Left forelimb (tissue), 1 donor: ENCODE data around the gene ARMH4.

Experiments
- DNase-seq: peaks from one replicate; pipeline ENCODE4 v3.0.0-alpha.2; 2018; ENCODE audit warnings: low spot score

Gene ARMH4

DNA sequence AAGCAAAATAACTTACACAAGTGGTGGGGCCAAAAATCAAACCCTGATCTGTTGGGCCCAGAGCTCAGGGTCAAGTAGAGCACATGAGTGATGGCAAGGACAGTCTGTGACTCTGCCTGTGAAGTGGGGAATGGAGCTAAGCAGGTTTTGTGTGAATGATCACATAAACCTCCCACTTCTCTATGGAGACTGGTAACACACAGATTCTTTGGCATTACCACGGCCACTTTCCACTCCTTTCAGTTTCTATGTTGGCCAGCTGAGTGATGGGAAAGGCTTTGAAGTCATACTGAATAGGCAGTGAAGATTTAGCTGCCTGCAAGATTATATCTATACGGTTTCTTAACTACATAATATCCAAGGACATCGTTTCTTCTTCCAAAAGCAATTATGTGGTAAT lies 97.9 kb downstream of the ARMH4 start:
- no peak for DNase-seq

DNA sequence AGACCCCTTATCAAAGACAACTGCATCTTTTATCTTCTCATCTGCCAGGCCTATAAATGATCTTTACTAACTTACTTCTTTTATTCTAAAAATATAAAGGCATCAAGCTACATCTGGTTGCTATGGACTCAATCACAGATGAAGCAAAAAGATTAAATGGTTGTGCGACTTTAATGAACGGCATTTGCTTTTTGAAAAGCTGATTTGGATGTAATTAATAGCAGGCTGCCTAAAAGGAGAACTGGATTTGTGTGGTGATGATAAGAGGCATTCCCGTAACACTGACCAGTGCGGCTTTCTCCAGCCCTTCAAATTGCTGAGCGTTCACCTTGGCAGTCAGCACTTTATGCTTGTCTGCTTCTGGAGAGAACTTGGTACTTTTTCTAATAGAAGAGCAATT lies 103.8 kb downstream of the ARMH4 start:
- no peak for DNase-seq

DNA sequence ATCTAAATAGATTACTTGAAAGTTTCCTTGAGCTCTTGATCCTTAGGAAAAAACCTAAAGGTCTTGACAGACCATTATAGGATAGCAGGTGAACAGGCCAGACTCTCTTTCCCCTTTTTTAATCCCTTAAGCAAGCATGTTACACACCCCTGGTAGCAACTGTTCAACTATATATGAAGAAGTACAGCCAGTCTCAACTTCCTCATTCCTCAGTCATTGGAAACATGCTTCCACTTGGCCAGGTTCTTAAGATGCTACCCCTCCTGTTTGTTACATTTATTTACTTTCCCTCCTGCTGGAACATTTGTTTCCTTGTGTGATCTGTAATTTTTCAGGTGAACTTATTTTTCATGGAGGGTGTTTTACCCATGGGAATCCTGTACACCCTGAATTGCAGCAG lies 124.1 kb downstream of the ARMH4 start:
- DNase-seq = no peak

DNA sequence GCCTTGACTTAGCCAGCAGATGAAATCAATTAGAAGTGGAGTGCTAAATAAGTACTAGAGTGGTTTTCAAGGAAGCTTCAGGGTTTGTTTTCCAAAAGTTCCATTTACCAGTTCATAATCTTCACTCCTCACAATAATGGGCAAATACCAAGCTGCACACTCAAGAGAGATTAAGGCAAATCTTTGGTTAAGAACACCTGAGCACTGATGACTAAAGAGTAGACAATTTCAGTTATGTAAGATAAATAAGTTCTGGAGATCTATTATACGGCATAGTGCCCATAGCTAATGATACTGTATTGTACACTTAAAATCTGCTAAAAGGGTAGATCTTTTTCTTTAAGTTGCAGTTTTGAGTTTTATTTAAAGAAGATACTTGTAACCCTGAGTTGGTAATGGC lies 125.0 kb downstream of the ARMH4 start:
- no peak for DNase-seq

DNA sequence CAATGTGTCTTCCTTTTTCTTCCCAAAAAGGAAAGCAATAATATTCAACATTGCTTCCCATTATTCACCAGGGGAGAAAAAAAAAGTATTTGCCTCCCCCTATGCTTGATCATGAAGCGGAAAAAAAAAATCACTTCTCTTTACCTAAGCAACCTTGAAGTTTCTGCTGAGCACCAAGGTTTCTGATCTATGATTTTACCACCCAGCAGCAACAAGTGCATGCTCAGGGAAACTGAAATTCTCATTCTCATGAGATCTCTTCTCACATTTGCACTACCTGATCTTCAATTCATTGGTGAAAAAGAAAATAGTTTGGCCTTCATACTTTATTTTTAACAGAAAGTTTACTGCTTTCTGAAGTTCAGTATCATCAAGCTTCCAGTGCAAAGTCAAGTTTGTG lies 125.8 kb downstream of the ARMH4 start:
- no peak for DNase-seq

DNA sequence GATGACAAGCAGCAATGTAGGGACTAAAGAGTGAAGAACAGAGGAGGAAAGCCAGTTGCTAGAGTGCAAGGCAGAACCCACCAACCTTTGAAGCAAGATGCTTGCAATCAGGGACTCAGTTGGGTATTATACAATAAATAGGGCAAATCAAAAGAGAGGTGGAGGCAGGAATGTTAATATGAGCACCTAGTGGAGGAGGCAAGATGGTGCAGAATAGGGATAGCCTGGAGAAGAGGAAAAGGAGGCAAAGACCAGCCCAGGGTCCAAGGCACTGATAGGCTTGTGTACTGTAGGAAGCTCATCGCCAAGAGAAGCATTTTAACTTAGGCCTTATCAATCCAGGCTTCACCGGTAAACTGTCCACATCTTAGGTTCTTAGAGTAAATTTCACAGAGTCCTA lies 137.2 kb downstream of the ARMH4 start:
- DNase-seq = no peak

DNA sequence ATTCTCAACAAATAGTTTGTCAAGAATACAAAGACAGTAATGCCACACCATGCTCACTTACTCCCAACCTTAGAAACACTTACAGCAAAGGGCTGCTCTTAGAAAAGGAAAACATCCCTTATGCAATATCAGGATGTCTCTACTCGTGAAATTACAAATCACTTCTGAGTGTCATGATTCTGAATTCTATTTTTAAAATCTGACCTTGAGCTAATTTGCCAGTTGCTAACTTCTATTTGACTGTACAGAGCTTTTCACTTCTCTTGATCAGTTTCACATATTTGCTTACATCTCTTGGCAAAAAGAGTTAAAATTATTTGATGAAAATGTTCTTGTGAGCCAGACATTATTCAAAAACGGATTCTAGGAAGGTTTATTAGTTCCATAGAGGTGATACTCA lies 149.4 kb downstream of the ARMH4 start:
- no peak for DNase-seq

DNA sequence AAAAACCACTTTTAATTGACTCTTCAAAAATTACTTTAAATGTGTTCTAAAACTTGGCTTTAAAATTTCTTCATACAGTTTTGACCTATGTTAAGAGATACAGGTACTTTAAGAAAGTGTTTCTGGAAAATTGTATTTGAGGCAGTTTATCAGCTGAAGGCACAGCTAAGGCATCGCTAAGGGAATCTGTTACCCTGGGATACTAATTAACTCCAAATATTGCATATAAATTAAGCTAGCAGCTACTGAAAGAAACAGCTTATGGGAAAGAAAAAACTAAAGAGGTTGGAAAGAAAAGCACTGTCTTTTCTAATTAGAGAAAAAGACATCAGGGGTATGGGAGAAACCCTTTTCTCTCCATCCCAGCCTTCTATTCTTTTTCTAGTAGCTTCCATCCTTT lies 152.0 kb downstream of the ARMH4 start:
- DNase-seq = no peak

DNA sequence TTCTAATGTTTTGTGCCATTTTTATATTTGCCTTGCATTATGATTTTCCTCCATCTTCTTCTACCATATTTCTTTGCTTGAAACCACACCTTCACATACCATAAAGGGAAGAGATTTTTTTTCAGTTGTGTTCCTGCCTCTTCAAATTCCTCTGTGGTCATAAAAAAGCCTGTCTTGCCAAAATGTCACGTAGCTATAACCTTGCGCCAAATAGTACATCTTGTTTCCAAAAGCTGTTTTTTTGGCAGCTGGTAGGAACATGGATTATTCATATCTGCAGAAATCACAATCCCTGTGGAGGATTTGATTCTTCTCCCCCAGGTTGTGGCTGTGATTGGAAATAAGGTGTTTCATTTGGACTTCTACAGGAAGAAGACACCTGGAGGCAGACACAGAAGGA lies 152.5 kb downstream of the ARMH4 start:
- no peak for DNase-seq

DNA sequence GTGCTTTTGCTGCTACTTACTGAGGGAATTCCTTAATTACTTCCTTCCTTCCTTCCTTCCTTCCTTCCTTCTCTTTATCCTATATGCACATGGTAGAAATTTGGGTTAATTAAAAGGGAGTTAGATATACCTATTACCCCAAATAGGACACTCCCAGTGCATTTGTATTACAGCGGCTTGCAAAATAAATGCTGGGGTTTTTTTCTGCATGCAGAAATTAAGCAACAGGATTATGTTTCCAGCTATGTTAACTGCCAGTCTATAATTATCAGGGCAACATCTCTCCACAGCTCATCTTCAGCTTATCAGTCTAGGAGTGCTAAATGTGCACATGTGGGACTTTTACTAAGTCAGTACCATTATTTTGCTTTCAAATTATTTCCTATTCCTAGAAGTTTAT lies 153.2 kb downstream of the ARMH4 start:
- no peak for DNase-seq

DNA sequence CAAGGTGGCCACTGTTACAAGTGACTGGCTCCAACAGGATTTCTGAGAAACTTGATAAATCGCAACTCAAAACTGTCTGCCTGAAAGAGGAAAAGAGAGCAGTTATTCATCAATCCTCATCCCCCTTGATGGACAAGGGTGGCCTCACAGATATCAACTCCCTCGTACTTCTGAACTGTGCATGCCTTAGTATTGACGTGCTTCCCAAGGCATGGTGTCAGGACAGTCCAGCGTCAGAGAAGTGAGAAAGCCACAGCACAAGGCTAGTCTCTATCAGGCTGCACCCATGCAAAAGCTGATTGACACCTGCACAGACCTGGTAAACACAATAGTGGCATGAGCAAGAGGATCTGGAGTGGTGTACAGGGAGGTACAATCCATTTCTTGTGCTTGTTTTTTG lies 160.7 kb downstream of the ARMH4 start:
- DNase-seq = no peak

DNA sequence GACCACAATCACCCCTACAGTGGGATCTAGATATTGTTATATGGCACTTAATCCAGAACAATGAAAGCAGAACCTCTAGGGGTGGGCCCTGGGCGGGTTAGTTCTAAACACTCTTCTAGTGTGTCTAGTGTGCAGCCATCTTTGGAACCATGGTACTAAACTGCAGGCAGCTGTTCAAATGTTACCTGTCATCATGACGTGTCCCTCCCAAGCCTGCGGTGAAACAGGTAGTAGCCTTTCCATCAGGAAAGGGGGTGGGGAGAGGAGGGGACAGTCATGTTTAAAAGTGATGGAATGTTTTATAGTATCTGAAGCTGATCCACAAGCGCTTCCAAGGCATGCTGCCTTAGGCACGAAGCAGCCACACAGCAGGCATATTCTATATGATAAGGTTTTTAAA lies 163.6 kb downstream of the ARMH4 start:
- no peak for DNase-seq

DNA sequence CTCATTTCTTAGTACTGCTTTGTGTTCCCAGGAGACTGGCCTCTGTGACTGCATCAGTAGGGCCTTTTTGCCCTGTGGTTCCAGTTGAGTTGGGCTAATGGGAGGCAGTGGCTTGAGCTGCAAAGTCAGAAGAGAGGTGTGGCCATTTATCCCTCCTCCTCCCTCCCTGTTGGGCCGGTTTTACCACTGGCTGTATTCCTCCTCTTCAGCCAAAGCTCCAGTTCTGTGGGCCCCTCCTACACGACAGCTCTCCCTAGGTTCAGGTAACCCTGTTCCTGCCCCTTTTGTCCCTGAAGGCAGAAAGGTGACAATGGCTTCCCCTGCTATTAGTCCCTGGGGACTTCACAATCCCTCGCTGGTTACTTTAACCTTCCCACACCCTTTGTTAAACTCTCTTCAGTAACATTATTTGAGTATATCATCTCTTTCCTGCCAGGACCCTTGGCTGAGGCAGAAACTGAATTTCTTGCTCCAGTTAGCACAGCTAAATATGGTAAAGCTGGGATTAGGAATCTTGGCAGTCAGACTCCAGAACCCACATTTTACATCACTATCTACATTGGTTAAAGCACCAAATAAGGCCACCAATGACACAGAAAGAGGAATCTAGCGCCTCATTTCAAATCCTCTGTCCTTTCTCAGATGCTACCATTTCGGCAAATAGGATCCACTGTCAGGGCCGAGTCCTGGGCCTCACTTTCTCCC lies 164.3 kb downstream of the ARMH4 start:
- no peak for DNase-seq

DNA sequence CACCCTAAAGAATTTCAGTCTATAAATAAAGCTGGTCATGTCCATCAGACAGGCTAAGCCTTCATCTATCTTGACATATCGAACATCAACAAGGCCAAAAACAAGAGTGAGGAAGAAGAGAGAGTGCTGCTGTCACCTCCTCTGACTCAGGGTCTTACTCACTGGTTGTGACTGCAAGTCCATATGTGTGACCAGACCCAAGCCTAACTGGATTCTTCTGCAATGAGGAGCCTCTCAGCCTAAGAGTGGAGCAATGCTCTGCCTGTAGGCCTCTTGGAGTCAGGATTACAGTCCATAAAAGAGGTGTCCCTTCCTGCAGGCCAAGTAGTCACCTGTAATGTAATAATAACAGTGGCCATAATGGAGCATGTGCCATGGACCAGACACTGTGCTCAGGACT lies 165.0 kb downstream of the ARMH4 start:
- no peak for DNase-seq

DNA sequence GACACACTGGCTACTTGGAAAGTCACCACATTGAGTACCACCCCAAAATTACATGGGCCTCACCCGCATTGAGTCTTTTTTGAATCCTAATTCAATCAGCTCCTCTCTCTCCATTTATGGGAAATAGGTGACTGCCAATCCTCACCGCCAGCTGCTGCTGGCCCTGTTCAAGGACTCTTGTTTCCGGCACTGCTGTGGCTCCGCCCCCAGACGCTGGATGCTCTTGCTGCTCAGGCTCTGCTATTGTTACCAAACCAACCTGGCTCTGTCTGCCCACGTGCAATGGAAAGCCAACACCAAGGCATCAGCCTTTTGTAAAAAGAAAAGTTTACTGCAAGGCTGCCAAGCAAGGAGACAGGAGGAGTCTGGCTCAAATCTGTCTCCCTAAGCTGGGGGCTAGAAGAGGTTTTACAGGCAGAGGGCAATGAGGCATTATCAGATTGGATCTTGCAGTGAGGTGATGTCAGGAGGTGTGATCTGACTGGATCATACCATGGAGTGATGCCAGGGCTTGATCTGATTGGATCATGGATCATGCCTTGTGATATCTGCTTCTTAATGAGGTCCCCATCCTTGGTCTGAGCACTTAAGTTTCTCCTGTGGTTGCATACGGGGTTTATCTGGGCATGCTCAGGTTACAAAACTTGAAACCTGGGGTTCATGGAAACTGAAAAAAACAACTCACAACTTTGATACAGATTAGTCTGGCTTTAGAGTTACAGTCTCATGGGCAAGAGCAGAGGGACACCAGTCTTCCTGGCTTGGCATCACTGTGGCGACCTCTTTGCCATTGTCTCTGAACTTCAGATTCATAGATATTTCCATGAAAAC lies 169.0 kb downstream of the ARMH4 start:
- DNase-seq = no peak

DNA sequence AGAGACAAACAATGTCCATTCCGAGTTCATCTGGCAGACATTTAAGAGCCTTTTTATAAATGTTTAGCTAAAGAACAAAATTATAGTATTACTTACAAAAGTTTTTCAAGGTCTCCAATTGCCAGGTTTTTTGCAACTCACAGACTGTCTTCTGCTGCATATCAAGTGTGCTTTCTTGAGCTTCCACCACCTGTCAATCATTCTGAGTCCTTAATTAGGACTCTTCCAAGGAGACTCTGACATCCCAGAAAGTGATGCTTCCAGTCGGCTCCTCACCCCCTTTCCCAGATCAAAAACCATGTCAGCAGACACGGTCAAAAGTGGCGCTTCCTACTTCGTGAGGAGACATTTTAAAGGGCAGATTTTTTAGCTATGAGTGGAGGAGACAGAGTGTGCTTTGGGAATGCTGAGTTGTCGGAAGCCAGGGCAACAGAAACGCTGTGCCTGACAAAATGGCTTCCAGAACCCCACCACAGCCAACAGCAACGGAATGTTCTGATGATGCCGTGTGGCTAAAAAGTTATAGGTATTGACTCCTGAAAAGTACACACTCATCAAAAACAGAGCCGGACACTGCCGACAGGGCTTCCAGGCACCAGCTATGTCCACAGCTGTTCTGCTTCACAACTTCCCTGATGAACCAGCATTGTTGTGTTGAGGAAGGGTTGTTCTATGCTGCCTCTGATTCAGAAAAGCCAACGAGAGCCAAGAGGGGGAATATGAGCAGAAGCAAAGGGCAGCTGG lies 170.0 kb downstream of the ARMH4 start:
- DNase-seq = no peak

DNA sequence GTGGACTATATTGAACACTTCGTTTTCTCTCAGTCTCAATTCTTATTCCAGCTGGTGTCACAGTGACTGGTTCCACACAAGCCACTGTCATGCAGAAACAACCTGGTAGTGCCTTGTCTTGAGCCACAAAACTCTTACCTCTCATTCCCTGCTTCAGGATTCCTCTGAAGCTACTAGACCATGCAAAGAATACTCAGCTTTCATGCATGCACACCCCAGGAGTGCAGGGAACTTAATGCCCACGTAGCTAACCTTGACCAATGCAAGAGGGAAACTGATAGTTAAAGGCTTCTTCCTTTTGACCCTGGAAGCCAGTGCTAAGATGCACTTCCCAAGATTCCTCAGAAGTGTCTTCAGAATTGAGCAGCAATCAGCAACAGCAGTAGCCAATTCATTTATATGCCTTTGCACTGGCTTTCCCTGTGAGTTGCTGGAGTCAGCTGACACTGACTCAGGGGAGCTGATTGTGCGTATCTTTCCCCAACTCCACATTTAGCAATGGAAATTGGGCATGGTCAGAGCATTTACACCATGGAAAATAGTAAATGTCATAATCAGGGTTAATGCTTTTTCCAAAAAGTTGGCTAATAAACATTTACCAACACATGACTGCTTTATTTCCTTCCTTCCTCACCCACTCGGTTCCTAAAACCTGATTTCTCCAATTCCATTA lies 172.5 kb downstream of the ARMH4 start:
- DNase-seq = no peak

DNA sequence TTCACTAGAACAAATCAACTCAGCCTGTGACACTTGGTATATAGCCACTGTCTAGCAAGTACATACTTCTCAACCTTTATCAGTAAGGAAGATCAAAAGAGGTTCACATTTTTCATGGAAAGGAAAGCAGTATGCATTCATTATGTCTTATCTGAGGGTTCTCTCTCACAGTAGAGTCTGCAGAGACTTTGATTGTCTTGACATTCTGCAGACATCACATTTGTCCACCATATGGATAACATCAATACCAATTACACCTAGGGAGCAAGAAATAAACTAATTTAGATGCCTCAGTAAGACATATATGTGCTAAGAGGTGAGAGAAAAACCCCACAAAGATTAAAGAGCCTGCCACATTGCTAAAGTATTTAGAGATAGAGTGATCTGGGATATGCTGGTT lies 175.3 kb downstream of the ARMH4 start:
- DNase-seq = no peak

DNA sequence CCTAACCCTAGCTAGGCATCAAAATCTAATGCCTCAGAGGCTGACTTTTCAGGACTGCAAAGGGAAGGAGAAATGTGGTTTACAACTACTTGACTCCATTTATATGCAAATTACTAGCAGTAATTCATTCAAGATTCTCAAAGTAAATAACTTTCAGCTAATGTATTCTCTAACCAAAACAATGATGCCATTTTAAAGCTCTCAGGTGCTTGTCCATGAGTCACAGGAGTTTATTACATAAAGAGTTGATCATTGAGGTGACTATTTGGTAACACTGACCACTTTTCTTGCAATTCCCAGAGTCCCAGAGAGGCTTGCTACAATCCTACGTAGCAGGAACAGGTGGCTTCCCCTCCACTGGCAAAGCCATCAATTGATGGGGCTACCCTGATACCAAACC lies 177.1 kb downstream of the ARMH4 start:
- no peak for DNase-seq

DNA sequence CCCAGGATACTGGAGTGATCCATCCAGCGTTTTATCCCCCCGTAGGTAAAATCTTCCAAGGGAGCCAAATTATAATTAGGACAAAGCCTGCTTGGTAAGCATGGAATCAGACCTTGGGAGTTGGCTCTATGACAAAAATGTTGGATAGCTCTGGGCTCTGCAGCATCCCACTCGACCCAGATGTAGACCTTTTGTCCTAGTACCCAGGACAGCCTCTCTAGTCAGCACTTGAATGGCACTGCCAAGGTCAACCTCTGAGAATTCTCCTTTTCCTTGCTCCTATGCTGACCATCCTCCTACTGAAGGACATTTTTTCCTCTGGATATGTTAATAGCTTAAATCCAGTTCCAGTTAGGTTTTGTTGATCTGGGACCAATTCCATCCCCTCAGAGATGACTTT lies 181.4 kb downstream of the ARMH4 start:
- no peak for DNase-seq

DNA sequence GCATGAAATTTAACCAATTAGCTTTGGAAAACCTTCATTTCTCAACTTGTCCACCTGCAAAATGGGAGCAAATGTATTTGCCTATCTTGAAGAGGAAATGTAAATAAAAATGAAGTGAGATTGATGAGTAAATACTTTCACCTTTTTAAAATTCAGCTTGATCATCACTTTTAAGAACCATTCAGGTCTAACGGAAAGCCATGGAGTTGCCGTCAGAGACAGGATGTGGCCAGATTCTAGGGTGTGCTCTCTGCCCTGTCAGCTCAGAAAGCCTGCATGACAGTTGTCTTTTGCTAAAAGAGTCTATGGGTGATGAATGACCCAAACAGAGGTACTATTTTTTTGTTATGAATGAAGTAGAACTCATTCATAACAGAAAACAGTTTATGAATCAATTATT lies 181.8 kb downstream of the ARMH4 start:
- DNase-seq = no peak

DNA sequence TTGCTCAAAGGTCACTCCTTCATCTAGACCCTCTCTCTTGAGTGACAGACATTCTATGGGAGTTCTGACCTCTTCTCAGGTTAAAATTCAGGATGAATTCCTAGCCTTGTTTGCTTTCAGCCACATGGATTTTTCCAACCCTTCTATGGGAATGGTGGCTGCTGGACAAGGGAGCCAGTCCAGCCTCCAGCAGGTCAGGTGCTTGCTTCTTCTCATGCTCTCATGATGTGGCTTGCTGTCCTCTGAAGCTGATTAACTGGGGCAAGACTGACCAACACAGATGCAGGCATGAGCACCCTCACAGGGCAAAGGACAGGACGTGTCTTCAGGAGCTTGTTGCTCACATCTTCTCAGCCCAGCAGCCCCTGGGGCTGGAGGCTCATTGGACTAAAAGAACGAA lies 188.9 kb downstream of the ARMH4 start:
- no peak for DNase-seq
